WTC11 (cell line): ENCODE measurements around the gene RSPH1. TPM values are rescaled to one million over a fixed set of nuclear protein-coding genes. Genes with fewer than 3 reads are reported as not detected.

ENCODE experiments used
- ATAC-seq: fragments of 200-7000 bp; cut with Tn5 transposase; 2 replicates; pipeline ENCODE4 v1.10.0; 2021; ENCODE audit warnings: mild to moderate bottlenecking, moderate library complexity
- CTCF ChIA-PET: fragments of 300-600 bp; sonication (Branson Sonifier 250); formaldehyde crosslinking; loops from one replicate; lab custom pipeline; 2021; ENCODE audit warnings: antibody characterized with exemption; lab: Charles Lee
- POLR2A ChIA-PET: fragments of 350-600 bp; sonication (Branson Sonifier 250); formaldehyde crosslinking; loops from one replicate; lab custom pipeline; 2021; ENCODE audit warnings: antibody characterized with exemption; lab: Charles Lee
- DNase-seq: peaks from one replicate; pipeline ENCODE4 v3.0.0; 2021; ENCODE audit warnings: low spot score
- H3K27ac Mint-ChIP-seq: 2 replicates; pipeline ENCODE4 v1.8.0; 2021; ENCODE audit warnings: mixed read lengths
- H3K27me3 Mint-ChIP-seq: 2 replicates; pipeline ENCODE4 v1.8.0; 2021; ENCODE audit warnings: low read depth, mild to moderate bottlenecking, moderate library complexity, mixed read lengths
- H3K36me3 Mint-ChIP-seq: 2 replicates; pipeline ENCODE4 v1.8.0; 2021; ENCODE audit warnings: mixed read lengths
- H3K4me1 Mint-ChIP-seq: 2 replicates; pipeline ENCODE4 v1.8.0; 2022; ENCODE audit warnings: mixed read lengths
- H3K4me3 Mint-ChIP-seq: 2 replicates; pipeline ENCODE4 v1.8.0; 2021; ENCODE audit warnings: mild to moderate bottlenecking, moderate library complexity, mixed read lengths
- H3K9me3 Mint-ChIP-seq: 2 replicates; pipeline ENCODE4 v1.8.0; 2021; ENCODE audit warnings: mixed read lengths
- ELF4 ChIP-seq: sonication (generic); formaldehyde crosslinking; IDR thresholded peaks from 2 replicates; pipeline ENCODE4 v1.8.1; 2022; ENCODE audit warnings: low read depth, mild to moderate bottlenecking, moderate library complexity, missing genetic modification reagents
- EMX1 ChIP-seq: fragments of 250-450 bp; sonication (Bioruptor Pico); IDR thresholded peaks from 2 replicates; pipeline ENCODE4 v1.8.0; 2021; ENCODE audit warnings: mild to moderate bottlenecking
- ESRRA ChIP-seq: sonication (generic); formaldehyde crosslinking; IDR thresholded peaks from 2 replicates; pipeline ENCODE4 v1.8.1; 2022; ENCODE audit warnings: mild to moderate bottlenecking, missing genetic modification reagents, borderline replicate concordance
- FOXP1 ChIP-seq: sonication (generic); formaldehyde crosslinking; IDR thresholded peaks from 2 replicates; pipeline ENCODE4 v1.8.0; 2022; ENCODE audit warnings: missing genetic modification reagents, mild to moderate bottlenecking, moderate library complexity, borderline replicate concordance
- GRHL2 ChIP-seq: fragments of 250-450 bp; sonication (Bioruptor Pico); IDR thresholded peaks from 2 replicates; pipeline ENCODE4 v1.8.0; 2022; ENCODE audit warnings: mild to moderate bottlenecking, moderate library complexity; ENCODE audit not compliant: insufficient replicate concordance, severe bottlenecking
- HMGA2 ChIP-seq: fragments of 250-450 bp; sonication (Bioruptor Pico); IDR thresholded peaks from 2 replicates; pipeline ENCODE4 v1.4.0; 2021; ENCODE audit warnings: mild to moderate bottlenecking, moderate library complexity
- NFE2L1 ChIP-seq: sonication (generic); formaldehyde crosslinking; IDR thresholded peaks from 2 replicates; pipeline ENCODE4 v1.8.1; 2023; ENCODE audit warnings: missing genetic modification reagents
- NFYB ChIP-seq: sonication (generic); formaldehyde crosslinking; conservative IDR thresholded peaks from 2 replicates; pipeline ENCODE4 v1.8.0; 2022; ENCODE audit warnings: low read depth, missing genetic modification reagents
- NR2C2 ChIP-seq: sonication (generic); formaldehyde crosslinking; IDR thresholded peaks from 2 replicates; pipeline ENCODE4 v1.8.0; 2022; ENCODE audit warnings: mild to moderate bottlenecking, missing genetic modification reagents
- TCF7 ChIP-seq: sonication (generic); formaldehyde crosslinking; IDR thresholded peaks from 2 replicates; pipeline ENCODE4 v1.8.0; 2022; ENCODE audit warnings: mild to moderate bottlenecking, low read depth, missing genetic modification reagents, moderate library complexity
- USF1 ChIP-seq: sonication (generic); formaldehyde crosslinking; IDR thresholded peaks from 2 replicates; pipeline ENCODE4 v1.8.0; 2022; ENCODE audit warnings: mild to moderate bottlenecking, missing genetic modification reagents
- ZNF219 ChIP-seq: sonication (generic); formaldehyde crosslinking; IDR thresholded peaks from 2 replicates; pipeline ENCODE4 v1.8.0; 2023; ENCODE audit warnings: missing genetic modification reagents, mild to moderate bottlenecking, borderline replicate concordance
- ZNF232 ChIP-seq: sonication (generic); formaldehyde crosslinking; IDR thresholded peaks from 2 replicates; pipeline ENCODE4 v1.8.0; 2022; ENCODE audit warnings: mild to moderate bottlenecking, missing genetic modification reagents
- ZNF263 ChIP-seq: sonication (generic); formaldehyde crosslinking; IDR thresholded peaks from 2 replicates; pipeline ENCODE4 v1.8.1; 2022; ENCODE audit warnings: low read depth, mild to moderate bottlenecking, moderate library complexity, missing genetic modification reagents
- ZNF281 ChIP-seq: sonication (generic); formaldehyde crosslinking; IDR thresholded peaks from 2 replicates; pipeline ENCODE4 v1.8.0; 2023; ENCODE audit warnings: mild to moderate bottlenecking, missing genetic modification reagents
- ZNF317 ChIP-seq: sonication (generic); formaldehyde crosslinking; IDR thresholded peaks from 2 replicates; pipeline ENCODE4 v1.8.1; 2023; ENCODE audit warnings: low read depth, mild to moderate bottlenecking, moderate library complexity, missing genetic modification reagents, borderline replicate concordance
- ZNF423 ChIP-seq: fragments of 250-450 bp; sonication (Bioruptor Pico); IDR thresholded peaks from 2 replicates; pipeline ENCODE4 v2.1.2; 2022; ENCODE audit warnings: mild to moderate bottlenecking, moderate library complexity
- total RNA-seq: library from RNA; stranded (reverse); gene quantifications from 3 replicates; pipeline ENCODE4 v1.2.3, GENCODE V29; 2021
- TF ChIP-seq, protein P1 (sequence below): sonication (generic); formaldehyde crosslinking; IDR thresholded peaks from 2 replicates; pipeline ENCODE4 v1.8.1; 2023; ENCODE audit warnings: mild to moderate bottlenecking, missing genetic modification reagents, borderline replicate concordance
- TF ChIP-seq, protein P2 (sequence below): sonication (generic); formaldehyde crosslinking; conservative IDR thresholded peaks from 2 replicates; pipeline ENCODE4 v1.8.1; 2022; ENCODE audit warnings: mild to moderate bottlenecking, missing genetic modification reagents
- TF ChIP-seq, protein P3 (sequence below): sonication (generic); formaldehyde crosslinking; IDR thresholded peaks from 2 replicates; pipeline ENCODE4 v1.8.1; 2022; ENCODE audit warnings: low read depth, missing genetic modification reagents, borderline replicate concordance
- TF ChIP-seq, protein P4 (sequence below): sonication (generic); formaldehyde crosslinking; IDR thresholded peaks from 2 replicates; pipeline ENCODE4 v1.8.0; 2022; ENCODE audit warnings: mild to moderate bottlenecking, missing genetic modification reagents

The RSPH1 gene
- total RNA-seq, 1 experiment from 2014 or later = 0.11 TPM

DNA sequence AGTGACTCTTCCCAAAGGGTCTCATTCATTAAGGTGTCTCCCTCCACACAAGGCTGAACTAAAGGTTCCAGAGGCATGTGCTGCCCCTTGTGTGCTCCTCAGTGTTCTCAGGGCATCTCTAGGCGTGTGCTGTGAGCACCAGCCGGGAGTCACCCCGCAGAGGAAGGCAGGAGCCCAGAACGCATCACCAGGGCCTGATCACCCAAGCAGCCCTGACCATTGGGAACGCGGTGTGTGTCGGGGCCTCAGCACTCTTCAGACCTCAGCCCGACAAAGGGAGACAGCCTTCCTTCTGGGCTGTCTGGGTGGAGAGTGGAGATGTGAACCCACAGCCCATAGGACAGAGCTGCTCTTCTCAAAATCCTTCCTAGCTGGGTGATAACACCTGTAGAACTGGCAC lies 26.7 kb upstream of the RSPH1 start:
- TF ChIP-seq ZNF281 (CRISPR knock-in tag) (no peak), FOXP1 (CRISPR knock-in tag) (0 out of 2 replicates have a peak, but pooled peaks have one; percentile 27), ELF4 (CRISPR knock-in tag) (no peak), ZNF219 (CRISPR knock-in tag) (no peak), NFE2L1 (CRISPR knock-in tag) (no peak), EMX1 (no peak)
- TF ChIP-seq, protein P1, sequence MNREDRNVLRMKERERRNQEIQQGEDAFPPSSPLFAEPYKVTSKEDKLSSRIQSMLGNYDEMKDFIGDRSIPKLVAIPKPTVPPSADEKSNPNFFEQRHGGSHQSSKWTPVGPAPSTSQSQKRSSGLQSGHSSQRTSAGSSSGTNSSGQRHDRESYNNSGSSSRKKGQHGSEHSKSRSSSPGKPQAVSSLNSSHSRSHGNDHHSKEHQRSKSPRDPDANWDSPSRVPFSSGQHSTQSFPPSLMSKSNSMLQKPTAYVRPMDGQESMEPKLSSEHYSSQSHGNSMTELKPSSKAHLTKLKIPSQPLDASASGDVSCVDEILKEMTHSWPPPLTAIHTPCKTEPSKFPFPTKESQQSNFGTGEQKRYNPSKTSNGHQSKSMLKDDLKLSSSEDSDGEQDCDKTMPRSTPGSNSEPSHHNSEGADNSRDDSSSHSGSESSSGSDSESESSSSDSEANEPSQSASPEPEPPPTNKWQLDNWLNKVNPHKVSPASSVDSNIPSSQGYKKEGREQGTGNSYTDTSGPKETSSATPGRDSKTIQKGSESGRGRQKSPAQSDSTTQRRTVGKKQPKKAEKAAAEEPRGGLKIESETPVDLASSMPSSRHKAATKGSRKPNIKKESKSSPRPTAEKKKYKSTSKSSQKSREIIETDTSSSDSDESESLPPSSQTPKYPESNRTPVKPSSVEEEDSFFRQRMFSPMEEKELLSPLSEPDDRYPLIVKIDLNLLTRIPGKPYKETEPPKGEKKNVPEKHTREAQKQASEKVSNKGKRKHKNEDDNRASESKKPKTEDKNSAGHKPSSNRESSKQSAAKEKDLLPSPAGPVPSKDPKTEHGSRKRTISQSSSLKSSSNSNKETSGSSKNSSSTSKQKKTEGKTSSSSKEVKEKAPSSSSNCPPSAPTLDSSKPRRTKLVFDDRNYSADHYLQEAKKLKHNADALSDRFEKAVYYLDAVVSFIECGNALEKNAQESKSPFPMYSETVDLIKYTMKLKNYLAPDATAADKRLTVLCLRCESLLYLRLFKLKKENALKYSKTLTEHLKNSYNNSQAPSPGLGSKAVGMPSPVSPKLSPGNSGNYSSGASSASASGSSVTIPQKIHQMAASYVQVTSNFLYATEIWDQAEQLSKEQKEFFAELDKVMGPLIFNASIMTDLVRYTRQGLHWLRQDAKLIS (CRISPR knock-in tag) = no peak
- POLR2A ChIA-PET = no interaction called here
- Mint-ChIP-seq H3K4me1 (peaks cover 45% of the 10 kb centered on the region), H3K4me3 (no peak overlapping the region), H3K36me3 (peaks cover 53% of the 10 kb centered on the region), H3K27ac (peak overlapping the region; percentile 30; the same call in 1 of the 2 replicates), H3K9me3 (no peaks in the 10 kb centered on the region), H3K27me3 (no peaks in the 10 kb centered on the region)
- ATAC-seq (no peak), DNase-seq (no peak)
- CTCF ChIA-PET = interaction anchor here (2.0 kb wide), 1 partner anchor 10 kb away, joined by 4 read pairs; no protein-coding TSS in a partner anchor

- Mint-ChIP-seq H3K4me1 (peaks cover 50% of the 10 kb centered on the region), H3K27ac (no peak overlapping the region; the same call in 1 of the 2 replicates), H3K9me3 (no peaks in the 10 kb centered on the region), H3K36me3 (peaks cover 53% of the 10 kb centered on the region), H3K27me3 (no peaks in the 10 kb centered on the region), H3K4me3 (no peak overlapping the region)
- ChIA-PET POLR2A (no interaction called here), CTCF (interaction anchor here (1.9 to 2.0 kb wide), 2 partner anchors 10 to 55 kb away, joined by 4 to 7 read pairs; no protein-coding TSS in a partner anchor)
- TF ChIP-seq ZNF232 (CRISPR knock-in tag) = no peak
- no peak for TF ChIP-seq TCF7
- no peak for TF ChIP-seq USF1 (CRISPR knock-in tag)
- TF ChIP-seq, protein P2, sequence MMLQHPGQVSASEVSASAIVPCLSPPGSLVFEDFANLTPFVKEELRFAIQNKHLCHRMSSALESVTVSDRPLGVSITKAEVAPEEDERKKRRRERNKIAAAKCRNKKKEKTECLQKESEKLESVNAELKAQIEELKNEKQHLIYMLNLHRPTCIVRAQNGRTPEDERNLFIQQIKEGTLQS = no peak
- TF ChIP-seq HMGA2 (CRISPR knock-in tag) = no peak
- TF ChIP-seq, protein P3, sequence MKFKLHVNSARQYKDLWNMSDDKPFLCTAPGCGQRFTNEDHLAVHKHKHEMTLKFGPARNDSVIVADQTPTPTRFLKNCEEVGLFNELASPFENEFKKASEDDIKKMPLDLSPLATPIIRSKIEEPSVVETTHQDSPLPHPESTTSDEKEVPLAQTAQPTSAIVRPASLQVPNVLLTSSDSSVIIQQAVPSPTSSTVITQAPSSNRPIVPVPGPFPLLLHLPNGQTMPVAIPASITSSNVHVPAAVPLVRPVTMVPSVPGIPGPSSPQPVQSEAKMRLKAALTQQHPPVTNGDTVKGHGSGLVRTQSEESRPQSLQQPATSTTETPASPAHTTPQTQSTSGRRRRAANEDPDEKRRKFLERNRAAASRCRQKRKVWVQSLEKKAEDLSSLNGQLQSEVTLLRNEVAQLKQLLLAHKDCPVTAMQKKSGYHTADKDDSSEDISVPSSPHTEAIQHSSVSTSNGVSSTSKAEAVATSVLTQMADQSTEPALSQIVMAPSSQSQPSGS (CRISPR knock-in tag) = no peak
- no peak for TF ChIP-seq NFYB (CRISPR knock-in tag)
- TF ChIP-seq ESRRA (CRISPR knock-in tag) = no peak
- TF ChIP-seq ZNF423 = no peak
- TF ChIP-seq, protein P4, sequence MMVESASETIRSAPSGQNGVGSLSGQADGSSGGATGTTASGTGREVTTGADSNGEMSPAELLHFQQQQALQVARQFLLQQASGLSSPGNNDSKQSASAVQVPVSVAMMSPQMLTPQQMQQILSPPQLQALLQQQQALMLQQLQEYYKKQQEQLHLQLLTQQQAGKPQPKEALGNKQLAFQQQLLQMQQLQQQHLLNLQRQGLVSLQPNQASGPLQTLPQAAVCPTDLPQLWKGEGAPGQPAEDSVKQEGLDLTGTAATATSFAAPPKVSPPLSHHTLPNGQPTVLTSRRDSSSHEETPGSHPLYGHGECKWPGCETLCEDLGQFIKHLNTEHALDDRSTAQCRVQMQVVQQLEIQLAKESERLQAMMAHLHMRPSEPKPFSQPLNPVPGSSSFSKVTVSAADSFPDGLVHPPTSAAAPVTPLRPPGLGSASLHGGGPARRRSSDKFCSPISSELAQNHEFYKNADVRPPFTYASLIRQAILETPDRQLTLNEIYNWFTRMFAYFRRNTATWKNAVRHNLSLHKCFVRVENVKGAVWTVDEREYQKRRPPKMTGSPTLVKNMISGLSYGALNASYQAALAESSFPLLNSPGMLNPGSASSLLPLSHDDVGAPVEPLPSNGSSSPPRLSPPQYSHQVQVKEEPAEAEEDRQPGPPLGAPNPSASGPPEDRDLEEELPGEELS (CRISPR knock-in tag) = no peak
- TF ChIP-seq NR2C2 (CRISPR knock-in tag) = no peak
- no peak for TF ChIP-seq ZNF263 (CRISPR knock-in tag)
- no peak for TF ChIP-seq ZNF317 (CRISPR knock-in tag)
- TF ChIP-seq GRHL2 = no peak
- DNase-seq (no peak), ATAC-seq (no peak)
These were observed 26.2 kb upstream of the RSPH1 start for GRCh38 chr21:42522271-42522670.
